Epithelial cell of prostate (primary cell): ENCODE measurements around the gene LIMD2.

Source experiments
- DNase-seq: peaks from one replicate; pipeline ENCODE4 v3.0.0-alpha.2; 2011; ENCODE audit warnings: low read depth, low spot score
- H3K27ac ChIP-seq: fragments of 450-650 bp; 2 replicates; pipeline ENCODE4 v1.5.1; 2017; ENCODE audit warnings: mild to moderate bottlenecking

The LIMD2 gene

DNA sequence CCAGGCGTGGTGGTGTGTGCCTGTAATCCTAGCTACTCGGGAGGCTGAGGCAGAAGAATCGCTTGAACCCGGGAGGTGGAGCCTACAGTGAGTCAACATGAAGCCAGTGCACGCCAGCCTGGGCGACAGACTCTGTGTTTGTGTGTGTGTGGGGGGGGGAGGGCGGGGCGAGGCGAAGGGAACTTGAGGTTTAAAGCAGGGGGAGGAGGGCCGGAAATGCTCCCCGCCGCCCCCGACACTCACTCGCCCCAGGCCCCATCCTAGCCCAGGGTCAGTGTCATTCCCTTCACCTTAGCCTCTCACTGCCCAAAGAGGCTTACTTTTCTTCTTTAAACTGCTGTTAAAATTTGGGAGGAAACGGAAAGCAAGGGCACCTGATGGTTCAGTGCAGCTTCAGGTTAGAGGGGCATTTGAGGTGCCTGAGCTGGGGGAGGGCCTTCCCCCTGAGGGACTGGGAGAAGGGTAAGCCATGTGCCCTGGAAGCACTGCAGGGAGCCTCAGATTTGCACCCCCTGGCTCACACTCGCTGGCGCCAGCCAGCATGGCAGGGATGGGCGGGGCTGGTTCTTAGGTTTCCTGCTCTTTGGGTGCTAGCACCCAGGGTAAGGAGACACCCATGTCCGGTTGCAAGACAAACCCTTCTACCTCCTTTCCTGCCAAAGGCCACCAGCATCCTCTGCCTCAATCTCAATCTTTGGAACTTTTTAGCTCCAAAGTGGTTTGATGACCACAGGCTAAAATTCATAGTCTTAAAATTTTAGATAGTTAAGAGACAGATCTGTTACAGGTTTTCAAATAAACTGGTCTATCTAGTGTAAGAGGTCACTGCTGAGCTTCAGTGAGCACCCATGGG lies 2.2 kb upstream of the LIMD2 start:
- no peak for DNase-seq
- no peak overlapping the region for H3K27ac ChIP-seq

DNA sequence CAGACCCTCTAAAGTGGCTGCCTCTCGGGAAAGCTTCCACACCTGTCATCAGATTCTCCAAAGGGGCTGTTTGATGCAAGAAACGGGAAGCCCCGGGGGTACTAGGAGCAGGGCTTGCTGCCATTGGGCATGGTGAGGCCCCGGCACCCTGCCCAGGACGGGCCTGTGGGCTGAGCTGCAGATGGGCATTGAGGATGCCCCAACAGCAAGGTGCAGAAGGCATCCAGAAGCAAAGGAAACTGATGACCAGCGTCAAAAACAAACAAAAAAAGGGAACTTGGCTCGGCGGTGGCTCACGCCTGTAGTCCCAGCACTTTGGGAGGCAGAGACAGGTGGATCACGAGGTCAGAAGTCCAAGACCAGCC lies 1.5 kb upstream of the LIMD2 start:
- DNase-seq: no peak
- no peak overlapping the region for H3K27ac ChIP-seq

DNA sequence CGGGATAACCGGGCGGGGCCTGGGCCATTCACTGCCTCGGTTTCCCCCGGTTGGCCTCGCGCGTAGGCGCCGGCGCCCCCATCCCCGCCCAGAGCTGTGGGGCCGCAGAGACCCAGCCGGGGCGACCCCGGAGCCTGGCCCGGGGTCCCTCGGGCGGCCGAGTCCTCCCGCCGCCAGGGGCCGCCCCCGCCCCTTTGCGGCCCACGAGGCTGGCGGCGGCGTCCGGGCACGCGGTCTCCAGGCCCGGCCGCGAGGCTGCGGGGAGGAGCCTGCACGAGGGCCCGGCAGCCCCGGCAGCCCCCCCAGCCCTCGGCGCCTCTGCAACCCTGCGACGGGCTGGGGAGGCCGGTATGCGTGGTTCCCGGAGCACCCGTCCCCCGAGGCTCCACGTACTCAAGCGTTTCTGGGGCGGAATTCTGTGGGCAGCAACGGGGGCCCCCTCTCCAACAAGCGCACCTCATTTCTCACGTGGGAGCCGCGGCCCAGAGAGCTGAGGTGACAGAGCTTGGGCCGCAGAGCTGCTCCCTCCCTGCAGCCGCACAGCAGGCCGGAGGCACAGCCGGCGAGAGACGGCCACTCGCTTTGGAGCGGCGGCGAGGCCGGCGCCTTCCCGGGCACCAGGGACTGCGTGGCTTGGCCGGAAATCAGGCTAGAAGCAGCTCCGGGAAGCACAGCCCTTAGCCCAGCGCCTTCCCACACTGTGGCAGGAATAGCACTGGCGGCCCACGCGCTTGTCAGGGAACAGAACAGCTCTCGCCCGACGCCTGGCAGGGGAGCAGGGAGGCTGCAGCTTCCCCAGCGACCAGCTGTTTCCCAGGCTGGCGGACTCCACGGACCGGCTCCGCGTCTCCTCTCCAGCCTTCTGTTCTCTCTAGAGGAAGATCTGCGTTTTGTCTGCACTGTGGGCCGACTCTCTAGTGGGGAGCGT lies 867 bp upstream of the LIMD2 start:
- DNase-seq: no peak
- no peak overlapping the region for H3K27ac ChIP-seq

DNA sequence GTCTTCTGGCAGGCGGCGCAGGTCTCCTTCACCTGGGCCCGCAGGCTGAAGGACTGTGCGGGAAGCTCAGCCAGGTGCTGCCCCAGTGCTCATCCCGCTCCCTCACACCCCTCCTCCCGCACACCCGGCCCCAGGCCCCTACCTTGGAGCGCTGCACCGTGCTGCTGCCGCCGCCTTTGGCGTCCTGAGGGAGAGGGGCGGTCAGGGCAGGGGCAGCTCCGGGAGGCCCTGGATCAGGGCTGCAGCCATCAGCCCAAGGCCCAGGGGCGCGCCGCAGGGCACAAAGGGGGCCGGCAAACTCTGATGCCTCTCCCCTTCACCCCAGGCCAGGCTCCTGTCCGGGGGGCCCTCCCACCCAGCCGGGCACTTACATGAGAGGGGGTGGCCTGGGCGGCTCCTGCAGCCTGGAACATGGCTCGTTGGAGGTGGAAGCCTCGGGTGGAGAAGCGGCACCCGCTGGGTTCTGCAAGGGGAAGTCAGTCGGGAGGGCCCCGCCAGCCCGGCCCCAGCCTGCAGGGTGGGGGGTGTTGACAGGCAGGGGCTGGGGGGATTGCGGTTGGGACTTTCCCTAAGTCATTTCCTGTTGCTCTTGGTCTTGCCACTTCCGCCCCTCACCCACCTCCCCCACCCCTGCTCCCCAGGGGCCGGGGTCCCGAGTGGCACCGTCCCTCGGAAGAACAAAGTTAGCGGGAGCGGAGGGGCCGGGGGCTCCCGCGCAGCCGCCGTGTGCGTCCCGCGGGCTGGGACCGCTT lies 863 bp downstream of the LIMD2 start:
- H3K27ac ChIP-seq: no peak overlapping the region
- DNase-seq: no peak

DNA sequence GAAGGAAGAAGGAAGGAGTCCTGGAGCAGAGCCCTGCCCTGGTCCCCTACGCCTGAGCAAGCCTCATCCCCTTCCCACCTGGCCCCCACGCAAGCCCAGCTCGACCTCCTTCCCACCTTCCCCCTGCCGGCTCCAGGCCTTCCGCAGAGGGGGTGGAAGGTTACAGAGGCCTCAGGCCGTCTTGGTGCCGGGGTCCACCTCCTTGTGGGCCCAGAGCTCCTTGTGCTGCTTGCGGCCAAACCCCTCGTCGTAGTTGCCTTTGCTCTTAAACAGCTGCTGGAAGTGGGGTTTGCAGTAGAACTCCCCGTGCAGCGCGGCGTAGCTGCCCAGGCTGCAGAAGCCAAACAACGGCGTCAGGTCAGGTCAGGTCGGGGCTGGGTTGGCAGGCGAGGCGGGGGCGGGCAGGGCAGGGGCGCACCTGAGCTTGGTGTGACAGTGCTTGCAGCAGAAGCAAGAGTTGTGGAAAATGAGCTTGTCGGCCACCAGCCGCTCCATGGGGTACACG lies 1.5 kb downstream of the LIMD2 start:
- DNase-seq: no peak
- H3K27ac ChIP-seq: no peak overlapping the region

- no peak for DNase-seq
- H3K27ac ChIP-seq: no peak overlapping the region
These were observed 2.3 kb downstream of the LIMD2 start for GRCh38 chr17:63697341-63698286.

DNA sequence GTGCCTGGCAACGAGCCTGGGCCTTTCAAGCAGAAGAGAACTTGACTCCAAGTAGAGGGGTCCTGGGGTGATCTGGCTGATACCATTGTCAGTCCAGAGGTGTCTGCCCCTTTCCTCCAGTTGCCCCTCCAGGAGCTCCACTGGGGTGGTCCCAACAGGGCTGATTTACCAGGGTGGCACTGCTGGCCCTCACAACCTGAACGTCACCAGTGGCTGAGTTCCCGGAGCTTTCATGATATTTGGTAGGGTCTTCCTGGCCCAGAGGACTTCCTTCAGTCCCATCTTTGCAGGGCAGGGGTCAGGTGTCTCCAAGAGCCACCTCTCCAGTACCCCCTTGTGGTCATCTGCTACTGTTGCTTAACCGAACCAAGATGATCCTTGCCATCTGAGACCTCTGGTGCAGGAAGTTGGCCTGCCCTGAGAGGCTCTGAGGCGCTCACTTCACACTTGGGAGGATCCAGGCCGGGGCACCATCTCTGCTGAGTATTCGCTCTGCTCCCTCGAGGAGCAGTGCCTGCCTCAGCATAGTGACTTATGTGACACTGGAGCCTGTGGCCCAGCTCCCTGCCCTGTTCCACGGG lies 3.5 kb downstream of the LIMD2 start:
- no peak for DNase-seq
- no peak overlapping the region for H3K27ac ChIP-seq

- H3K27ac ChIP-seq: no peak overlapping the region
- DNase-seq: no peak
These were observed 4.0 kb downstream of the LIMD2 start for GRCh38 chr17:63695889-63696288.

GRCh38 chr17:63694950-63695773 lies 4.8 kb downstream of the LIMD2 start:
- no peak overlapping the region for H3K27ac ChIP-seq
- no peak for DNase-seq

DNA sequence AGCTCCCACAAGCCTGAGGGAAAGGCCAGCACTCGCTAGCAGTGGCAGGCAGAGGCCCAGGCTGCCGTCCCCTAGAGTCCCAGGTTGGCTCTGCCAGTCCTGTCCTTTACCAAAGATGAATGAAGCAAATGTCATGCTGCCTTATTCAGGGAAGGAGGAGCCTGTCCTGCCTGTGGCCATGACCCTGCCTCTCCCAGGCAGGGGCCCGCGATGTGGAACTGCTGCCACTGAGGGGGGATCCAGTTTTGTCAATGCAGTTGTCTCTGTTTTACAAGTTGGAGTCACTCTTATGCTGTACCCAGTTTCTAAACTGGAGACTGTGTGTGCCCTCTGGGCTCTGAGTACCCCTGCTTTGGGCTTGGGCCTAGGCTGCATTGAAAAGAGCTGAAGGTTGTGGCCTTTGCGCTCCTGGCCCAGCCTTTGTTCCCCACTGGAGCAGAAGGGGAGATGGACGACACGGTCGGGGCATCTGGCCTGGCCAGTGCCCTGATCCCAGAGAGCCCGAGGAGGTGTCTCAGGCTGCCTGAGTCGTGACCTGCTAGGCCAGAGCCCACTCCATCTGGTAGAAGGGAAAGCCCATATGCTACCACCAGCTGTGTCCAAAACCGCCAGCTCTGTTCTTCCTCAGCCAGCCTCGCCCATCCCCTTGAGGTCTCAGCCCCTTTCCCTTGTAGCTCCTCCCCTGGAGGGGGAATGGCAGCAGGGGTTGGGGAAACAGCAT lies 5.5 kb downstream of the LIMD2 start:
- no peak for DNase-seq

DNA sequence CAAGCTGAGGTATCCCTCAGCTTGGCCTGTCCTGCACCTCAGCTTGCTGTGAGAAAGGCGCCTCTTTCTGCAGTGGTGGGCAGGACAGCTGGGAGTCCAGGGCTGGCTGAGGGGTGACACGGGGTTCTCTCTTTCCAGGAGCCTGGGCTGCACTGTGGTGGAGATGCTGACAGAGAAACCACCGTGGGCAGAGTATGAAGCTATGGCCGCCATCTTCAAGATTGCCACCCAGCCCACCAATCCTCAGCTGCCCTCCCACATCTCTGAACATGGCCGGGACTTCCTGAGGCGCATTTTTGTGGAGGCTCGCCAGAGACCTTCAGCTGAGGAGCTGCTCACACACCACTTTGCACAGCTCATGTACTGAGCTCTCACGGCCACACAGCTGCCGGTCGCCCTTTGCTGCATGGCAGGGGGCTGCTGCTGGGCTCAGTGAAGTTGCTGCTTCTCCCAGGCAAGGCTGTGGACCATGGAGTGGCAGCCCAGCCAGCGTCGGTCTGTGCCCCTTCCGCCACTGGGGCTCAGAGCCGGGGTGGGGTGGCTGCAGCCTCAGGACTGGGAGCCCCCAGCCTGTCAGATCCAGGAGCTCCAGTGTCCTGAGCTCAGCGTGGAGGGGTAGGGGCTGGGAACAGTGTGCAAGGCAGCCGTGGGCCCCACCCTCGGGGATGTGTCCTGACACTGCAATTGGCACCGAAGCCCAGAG lies 6.4 kb downstream of the LIMD2 start:
- H3K27ac ChIP-seq: no peak overlapping the region
- DNase-seq: no peak

More for the DNA sequence above, 5.5 kb downstream of the LIMD2 start:
- no peak overlapping the region for H3K27ac ChIP-seq

DNA sequence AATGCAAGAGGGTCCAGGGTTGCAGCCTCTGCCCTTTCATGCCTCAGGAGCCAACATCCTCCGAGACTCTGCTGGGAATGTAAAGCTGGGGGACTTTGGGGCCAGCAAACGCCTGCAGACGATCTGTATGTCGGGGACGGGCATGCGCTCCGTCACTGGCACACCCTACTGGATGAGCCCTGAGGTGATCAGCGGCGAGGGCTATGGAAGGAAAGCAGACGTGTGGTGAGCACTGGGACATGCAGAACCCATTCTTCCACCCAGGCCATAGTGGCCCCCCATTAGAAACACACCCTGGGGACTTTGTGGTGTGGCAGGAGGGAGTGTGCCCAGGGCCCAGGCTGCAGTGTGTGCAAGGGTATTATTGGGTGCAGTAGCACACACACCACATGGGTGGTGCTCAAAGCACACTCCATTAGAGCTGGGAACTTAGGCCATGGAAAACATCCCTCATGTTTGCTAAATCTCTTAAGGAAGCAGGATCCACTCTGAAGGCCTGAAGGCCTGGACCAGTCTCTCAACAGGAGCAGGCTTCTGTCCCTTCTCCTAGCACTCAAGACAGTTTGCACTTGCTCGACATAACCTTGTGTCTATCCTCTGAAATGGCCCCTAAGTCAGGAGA lies 7.6 kb downstream of the LIMD2 start:
- DNase-seq: no peak
- H3K27ac ChIP-seq: no peak overlapping the region

- no peak overlapping the region for H3K27ac ChIP-seq
- no peak for DNase-seq
These were observed 10.4 kb downstream of the LIMD2 start for GRCh38 chr17:63689479-63689878.

- no peak overlapping the region for H3K27ac ChIP-seq
- no peak for DNase-seq
These were observed 11.4 kb downstream of the LIMD2 start for GRCh38 chr17:63688396-63689020.

- DNase-seq: no peak
- H3K27ac ChIP-seq: no peak overlapping the region
These were observed 13.7 kb downstream of the LIMD2 start for GRCh38 chr17:63686138-63686685.

- DNase-seq: no peak
These were observed 14.3 kb downstream of the LIMD2 start for GRCh38 chr17:63685578-63685977.

More at GRCh38 chr17:63685578-63685977, 14.3 kb downstream of the LIMD2 start:
- H3K27ac ChIP-seq: no peak overlapping the region
